Muscle of back (tissue), 11 donors: Measurements from ENCODE around the gene SORCS2. TPM values are rescaled to one million over a fixed set of nuclear protein-coding genes. Genes with fewer than 3 reads are reported as not detected.

Experiments used
- DNase-seq, 3 donors: peaks; one replicate each; pipeline versions ENCODE4 v3.0.0 to v3.0.0-alpha.2; 2013
- polyA plus RNA-seq, 10 donors: library from polyadenylated mRNA; unstranded; fragments of 120-200 nt; gene quantifications; one replicate each; pipeline ENCODE4 v1.2.1, GENCODE V29; 2013; ENCODE audit not compliant: insufficient read length in 10 of 10

SORCS2 gene
- polyA plus RNA-seq, 10 donors, result 6.5 to 21.0 (median 10.8) TPM

DNA sequence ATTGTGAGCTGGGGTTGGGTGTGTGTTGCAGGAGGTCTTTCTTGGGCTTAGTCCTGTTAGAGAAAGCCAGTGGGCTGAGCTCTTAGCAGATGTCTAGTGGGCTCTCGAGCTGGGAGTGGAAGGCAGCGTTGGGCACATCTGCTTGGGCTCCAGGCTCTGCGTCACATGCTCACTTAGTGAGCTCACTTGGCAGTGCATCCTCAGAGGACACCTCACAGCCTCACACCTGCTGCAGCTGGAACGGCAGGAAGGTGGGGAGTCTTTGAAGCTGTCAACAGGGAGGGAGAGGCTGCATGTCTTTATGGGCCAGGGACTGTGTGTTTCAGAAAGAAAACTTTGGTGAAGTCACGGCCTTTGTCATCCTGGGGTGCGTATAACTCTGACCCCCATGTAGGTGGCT is 160.1 kb downstream of the SORCS2 start:
- no peak for DNase-seq

DNA sequence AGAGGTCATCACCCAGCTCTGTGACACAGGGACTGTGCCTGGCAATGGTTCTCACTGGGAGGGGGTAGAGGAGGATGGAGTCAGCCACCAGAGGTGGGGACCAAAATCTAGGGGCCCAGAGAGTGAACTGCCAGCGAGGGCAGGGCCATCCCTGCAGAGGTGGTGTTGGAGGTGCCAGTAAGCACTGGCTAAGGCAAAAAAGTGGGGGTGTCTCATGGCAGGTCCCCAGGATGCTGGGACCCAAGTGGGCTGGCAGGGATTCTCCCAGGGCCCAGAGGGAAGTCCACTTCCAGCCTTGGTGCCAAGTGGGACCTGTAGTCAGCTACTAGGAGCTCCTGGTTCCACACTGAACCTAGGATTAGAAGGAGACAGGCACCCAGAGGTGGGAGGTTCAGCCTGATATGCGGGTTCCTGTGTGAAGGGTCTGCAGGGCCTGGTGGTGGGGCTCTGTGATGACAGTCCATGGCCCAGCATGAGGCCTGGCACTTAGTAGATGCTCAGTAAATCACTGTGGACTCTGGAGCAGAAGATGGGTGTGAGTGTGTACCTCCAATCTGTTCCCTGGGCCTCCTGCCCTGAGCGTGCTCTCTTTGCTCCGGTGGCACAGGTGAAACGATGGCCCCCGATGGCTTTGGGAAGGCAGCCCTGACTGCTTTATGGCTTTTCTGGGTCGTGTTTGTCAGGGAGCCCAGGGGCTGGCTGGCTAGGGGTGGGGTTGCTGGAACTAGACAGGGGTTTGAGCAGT is 160.9 kb downstream of the SORCS2 start:
- no peak for DNase-seq

DNA sequence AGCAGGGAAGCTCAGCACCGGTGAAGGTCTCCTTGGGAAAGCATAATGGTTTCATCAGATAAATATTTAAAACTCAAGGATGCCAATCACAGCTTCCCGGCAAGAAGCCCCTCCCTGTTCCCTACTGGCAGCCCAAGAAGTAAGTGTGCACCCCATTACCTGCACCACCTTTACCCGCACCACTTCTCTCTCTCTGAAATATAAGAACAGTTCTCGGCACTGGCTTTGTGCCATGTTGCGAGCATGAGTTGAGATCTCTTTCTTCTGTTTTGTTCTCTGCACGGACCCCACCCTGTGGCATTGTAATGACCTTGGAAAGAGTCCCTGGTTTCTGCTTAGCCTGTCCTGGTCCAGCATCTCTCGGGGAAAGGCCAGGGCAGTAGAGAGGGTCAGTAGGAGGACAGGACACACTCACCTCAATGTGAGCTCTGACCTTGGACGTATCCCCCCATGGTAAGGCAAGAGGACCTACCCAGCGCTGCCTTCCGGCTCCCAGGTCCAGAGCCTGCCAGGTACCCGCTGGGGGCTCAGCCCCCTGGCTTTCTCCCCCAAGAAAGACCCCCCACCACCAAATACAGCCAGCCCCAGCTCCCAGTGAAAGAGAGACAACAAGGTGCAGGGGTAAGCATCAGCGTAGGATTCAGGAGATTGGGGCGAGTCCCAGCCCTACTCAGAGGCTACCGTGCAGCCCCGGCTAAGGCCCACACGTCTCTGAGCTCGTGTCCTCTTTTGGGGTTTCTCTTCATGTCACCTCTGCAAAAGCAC is 161.7 kb downstream of the SORCS2 start:
- no peak for DNase-seq

DNA sequence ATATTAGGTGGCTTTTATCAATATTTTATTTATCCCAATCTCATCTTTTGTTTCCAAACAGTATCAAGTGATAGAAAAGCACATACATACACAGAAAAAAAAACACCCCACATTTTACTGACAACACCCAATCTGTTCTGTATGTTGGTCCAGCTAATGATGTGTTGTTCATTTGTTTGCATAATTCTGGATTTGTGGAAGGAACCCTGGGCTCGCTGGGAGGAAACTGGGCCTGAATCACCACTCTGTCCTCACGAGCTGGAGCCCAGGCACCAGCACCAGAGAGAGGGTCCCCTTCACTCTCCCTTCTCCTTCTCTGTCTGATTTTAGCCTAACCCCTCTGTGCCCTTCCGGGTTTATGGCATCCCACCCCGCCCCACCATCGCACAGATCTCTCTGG is 162.6 kb downstream of the SORCS2 start:
- no peak for DNase-seq

DNA sequence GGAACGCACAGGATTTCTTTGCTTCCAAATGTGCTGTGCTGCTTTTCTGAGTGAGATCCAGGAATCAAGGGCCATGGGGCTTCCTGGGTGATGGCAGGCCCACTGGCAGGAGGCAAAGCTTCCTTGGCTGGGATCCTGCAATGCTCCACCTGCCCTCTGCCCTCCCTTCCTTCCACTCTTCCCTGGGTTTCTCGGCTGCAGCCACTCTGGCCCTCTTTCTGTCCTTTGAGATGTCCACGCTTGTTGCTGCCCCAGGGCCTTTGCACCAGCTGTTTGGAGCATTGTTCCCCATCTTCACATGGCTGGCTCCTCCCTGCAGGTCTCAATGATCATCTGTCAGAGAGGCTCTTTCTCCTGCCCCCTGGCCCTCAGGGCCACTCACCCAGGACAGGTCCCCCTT is 163.5 kb downstream of the SORCS2 start:
- DNase-seq, result no peak

DNA sequence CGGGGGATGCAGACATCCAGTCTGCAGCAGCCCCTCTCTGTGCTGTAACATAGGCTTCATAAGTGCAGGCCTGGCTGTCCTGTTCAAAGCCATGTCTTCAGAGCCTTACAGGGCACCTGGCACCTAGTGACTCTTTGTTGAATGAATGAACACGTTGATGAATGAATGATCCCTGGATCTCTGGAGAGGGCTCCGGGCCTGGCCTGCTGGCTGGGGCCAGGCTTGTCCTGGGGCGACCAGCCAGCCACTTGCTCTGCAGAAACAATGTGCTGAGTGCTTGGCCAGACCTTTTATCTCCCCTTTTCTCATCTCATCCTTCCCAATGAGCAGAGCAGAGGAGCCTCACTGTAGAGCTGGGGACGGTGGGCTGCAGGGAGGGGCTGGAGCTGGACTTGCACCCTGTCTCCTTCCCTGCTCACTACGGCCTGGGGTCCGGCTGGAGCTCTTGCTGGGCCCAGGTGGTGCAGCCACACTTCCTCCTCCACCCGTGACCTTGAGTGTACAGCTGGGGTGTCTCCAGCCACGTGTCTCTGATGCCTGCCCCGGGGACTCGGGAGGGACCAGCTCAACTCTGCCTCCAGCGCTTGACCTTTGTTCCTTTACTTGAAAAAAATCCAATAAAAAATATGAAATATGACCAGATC is 164.5 kb downstream of the SORCS2 start:
- DNase-seq, result no peak

DNA sequence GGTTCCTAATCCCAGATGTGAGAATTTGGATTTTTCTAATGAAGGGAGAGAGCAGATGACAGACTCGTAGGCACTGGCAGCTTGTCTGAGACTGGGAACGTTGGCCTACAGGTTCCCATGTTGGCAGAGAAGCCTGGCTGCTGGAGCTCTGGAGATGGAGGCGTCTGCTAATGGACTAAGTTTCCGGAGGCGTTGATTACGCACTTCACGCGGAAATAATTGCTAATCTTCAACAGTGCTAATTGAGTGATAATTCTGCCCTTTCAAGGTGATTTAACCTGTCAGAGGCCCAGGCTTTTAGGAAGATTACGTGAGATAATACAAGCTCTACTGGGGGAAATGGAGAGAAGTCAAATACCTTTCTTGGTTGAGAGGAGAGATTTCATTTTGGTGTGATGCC is 165.0 kb downstream of the SORCS2 start:
- DNase-seq, result no peak

DNA sequence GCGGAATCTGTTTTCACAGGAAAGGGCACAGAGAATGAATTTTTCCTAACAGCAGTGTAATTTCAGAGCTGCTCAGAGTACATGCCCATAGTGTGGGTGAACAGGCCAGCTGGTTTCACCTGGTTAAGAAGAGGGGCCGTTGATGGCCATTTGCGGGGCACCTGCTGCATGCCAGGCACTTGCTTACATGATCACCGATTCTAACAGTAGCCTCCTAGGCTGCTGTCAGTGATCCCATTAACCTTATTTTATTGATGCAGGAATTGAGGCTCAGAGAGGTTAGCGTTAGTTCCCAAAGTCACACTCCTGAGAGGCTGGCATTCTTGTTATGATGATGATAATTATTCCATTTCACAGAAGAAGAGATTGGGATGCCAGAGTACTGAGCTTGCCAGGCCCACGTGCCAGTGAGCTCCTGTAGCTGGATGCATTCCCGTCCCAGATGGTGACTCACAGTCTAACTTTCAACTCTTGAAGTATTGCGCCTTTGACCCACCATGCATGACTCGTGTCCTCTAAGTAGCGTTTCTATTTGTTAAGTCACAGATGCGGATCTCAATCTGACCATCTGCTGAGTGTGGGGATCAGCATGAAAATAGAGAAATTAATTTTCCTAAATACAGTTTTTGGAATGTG is 165.9 kb downstream of the SORCS2 start:
- peak in 1 of 3 donors; percentile 65 for DNase-seq

DNA sequence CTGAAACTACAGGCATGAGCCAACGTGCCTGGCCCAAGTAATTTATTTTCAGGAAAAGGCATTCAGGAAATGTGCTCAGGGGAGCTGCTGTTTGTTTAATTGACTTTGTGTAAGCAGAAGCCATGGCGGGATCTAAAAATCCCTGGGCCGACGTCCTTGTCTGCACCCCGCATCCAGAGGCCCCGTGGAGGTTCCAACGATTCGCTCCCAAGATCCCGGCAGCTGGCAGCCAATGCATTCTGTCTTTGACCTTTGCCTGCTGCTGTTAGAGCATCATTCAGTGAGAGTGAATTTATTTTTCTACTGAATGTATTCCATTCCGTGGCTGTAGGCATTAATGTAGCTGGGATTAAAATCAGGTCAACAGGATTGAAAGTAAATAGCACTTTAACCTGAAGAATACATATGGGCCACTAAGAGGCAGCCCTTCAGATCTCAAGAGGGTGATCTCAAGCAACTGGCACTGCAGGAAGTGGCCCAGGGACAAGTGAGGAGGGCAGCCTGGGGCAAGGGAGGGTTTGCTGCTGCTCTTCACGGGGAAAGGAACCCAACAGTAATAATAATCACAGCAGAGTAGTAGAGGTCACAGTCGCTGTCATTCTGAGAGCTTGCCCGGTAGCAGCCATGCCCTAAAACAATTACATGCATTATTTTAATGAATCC is 167.2 kb downstream of the SORCS2 start:
- no peak for DNase-seq

DNA sequence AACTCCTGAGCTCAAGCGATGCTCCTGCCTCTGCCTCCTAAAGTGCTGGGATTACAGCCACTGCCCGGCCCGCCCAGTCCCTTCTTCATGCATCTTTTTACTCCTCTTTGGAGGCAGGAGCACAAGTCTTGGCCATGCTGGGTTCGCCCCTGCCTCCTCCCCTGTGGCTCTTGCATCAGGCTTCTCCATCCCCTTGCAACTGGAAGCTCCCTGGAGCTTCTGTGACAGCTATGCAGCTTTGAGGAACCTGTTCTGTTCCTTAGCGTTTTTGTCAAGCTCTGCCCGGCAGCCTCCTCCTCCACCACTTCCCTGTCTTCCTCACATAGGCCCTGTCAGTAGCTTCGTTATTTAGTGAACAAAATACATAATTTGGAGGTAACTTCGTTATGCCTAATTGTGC is 168.5 kb downstream of the SORCS2 start:
- DNase-seq, result no peak

DNA sequence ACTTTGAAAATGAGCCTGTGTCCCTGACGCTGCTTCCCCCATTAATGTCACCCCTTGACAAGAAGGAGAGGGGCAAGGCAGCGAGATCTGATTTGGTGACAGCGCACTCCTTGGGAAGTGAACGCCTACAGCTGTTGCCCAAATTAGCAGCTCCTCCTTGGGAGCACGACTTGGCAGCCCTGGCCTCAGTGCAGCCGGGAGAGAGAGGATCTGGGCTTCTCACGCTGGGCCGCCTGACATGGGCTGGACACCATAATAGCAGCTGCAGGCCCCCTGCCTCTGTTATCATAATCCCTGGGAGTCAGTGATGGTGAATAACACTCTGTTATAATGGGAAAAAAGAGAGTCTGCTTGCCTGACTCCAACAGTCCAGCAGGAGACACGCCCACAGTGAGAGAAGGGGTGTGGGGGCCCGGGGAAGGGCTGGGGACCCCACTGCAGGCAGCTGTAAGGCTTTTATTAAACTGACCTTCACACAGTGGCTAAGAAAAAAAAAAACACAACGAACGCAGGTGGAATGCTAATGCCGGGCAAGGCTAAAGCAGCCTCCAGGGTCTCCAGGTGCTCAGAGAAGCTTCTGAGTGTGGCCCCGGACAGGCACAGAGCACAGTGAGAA is 169.1 kb downstream of the SORCS2 start:
- DNase-seq, result peak; percentile 49 to 83 (median 56)

DNA sequence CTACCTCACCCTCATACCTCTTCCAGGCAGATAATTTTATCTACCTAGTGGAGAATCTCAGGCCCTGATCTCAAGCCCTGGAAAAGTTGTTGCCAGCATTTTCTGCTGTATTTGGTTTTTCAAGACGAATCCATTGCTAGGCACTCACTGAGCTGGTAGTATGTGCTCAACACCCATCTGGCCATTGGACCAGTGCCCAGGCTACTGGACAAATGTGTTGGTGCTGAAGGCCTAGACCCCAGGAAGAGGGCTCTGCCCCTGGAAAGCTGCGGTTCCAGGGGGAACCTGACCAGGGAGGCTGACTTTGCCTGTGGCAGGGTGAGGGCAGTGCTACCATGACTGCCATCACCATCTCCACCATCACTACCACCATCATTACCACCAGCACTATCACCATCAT is 170.0 kb downstream of the SORCS2 start:
- no peak for DNase-seq

DNA sequence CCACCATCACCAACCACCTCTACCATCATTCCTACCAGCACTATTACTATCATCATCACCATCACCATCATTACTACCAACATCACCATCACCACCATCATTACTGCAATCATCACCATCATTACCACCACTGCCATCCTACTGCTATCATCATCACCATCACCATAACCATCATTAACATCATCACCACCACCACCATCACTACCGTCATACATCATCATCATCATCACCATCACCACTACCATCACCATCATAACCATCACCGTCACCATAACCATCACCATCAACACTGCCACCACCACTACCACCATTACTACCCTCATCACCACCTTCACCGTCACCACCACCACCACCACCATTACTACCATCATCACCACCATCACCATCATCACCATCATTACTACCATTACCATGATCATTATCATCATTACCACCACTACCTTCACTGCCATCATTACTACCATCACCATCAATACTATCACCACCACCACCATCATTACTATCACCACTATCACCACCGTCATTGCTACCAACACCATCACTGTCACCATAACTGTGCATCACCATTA is 170.6 kb downstream of the SORCS2 start:
- no peak for DNase-seq

DNA sequence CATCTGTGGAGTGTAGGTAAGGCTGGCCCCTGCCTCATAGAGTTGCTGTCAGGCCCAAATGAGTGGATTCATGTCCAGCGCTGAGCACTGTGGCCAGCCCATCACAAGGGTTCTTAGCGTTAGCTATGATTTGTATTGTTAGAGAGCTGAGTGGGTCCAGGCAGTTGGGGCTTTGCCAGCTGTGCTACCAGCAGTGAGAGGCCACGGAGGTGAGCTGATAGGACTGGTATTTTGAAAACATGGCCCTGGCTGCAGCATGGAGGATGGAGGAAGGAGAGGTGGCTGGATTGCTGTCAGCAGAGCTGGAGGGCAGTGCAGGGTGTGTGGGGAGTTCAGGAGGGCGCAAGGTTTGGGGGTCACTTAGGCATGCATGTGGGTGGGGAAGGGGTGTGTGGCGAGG is 172.6 kb downstream of the SORCS2 start:
- no peak for DNase-seq

DNA sequence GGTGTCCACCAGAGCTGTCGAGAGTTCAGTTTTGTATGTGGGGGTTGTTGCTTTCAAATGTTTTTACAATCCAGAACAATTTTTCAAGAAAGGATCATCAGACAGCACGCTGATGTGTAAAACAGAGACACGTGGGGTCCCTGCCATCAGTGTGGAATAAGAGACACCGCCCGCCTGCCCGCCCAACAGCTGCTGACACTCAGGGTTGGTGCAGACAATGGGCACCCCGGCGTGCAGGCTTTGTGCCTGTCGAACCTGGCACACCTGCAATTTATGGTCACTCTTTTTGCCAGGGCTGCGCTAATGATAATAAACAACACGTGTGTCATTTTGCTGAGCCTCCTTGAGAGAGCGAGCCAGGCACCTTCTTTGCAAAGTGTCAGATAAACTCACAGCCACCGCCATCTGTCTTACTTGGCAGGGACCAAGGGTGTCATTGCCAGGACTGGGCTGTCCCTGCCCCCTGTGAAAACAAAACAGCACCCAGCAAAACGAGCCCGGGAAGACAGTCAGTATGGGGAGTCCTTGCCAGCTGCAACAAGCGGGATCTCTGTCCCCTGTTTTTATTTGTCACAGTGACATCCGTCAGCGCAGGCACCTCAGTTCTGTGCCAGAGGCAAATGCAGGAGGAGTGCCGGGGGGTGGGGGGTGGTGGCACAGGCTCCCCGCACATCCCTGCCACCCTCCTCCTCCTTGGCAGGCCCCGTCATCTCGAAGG is 173.3 kb downstream of the SORCS2 start:
- peak in 1 of 3 donors; percentile 56 for DNase-seq

DNA sequence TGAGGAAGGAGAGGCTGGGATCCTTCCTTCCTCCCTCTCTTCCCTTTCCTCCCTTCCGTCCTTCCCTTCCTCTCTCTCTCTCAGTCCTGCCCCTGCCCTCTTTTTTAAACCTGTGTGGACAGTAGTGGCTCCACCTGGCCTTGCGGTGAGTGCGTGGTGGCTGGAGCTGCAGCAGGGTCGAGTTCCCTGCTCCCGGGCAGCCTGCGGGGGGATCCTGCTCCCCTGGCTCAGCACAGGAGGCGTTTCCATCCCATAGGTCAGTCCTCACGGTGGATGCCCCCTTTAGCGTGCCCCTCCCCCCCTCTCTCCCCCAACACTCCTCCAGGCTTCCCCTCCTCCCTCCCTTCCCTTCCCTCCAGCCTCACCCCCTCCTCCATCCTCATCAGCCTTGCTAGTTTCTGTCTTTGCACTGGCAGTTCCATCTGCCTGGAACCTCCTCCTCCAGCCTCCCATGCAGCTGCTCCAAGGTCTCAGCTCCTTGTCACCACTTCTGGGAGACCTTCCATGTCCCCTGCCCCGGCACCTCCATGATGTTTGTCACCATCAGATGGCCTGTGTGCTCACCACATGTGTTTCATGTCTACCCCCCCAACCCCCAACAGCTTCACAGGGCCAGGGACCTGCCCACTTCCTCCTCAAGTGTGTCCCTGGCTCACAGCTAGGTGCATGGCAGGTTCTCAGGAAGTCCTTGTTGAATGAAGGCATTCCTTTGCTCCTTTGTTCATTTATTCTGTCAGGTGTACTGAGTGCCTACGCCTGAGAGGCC is 174.0 kb downstream of the SORCS2 start:
- no peak for DNase-seq

DNA sequence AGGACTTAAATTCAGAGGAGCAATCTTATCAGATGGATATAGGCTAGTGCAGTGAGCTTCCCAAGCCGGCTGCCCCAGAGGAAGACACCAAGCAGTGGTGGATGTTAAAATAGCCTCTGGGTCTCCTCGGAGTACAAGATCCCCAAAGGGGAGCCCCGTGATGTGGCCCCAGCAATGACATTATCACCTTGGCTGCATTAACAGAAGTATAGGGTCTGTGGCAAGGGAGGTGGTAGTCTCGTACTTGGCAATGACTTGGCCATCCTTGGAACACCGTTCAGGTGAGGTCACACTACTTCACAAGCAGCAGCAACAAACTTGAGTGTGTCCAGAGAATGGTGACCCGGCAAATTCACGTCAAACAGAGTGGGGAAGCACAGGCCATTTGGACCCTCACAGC is 174.6 kb downstream of the SORCS2 start:
- no peak for DNase-seq

DNA sequence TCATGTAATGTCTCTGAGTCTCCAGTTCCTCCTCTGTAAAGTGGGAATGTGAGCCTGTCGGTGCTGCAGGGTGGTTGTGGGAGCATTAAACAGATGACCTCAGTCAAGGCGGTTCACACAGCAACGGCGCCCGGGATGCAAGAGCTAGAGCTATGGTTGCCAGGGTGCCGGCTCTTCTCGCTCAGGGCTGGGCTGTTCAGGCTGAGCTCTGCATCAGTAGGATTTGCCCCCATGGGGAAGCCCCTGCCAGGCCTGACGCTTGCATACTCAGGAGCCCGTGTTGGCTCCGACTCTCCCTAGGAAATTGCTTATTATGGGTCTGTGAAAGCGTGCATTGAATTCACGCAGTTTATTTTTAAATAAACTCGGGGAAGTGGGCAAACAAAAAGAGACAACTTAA is 175.1 kb downstream of the SORCS2 start:
- DNase-seq, result no peak

DNA sequence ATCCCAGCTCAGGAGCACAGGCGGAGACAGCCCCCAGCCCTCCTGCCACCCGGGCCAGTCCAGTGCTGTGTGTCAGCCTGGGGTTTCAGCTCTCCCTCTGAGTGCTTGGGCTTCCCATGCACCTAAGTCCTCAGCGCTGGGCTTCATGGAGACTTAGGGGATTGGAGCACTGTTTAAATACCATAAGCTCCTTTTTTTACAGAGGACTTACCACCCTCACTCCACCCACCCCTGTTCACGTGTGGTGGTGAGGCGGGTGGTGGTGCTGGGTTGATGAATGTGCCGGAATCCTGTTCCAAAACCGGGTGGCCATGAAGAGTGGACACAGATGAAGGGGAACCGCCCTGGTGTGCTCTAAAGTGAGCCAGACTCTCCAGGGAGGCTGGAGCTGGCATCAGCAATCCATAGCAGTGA is 175.5 kb downstream of the SORCS2 start:
- DNase-seq, result no peak

DNA sequence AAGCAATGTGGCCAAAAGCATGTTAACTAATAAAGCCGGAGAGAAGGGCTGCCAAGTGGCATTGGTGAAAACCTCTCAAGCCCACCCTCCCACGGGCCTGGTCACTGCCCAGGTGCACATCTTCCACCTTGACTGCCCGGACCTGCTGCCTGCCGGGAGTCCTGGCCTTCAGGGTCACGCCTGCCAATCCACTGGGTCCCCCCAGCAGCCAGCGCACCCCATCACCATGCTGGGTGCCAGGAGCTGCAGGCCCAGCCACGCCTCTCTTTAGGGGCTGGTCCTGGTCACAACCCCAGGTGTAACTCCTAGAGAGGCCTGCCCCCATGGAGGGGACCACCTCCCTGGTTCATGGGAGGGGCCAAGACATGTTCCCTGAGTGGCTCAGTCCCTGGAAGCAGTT is 176.0 kb downstream of the SORCS2 start:
- DNase-seq, result no peak
